DND-41 (cell line): Measurements from ENCODE around the gene FAM236A.
"Not testable (repeated sequence)": the region's sequence is repeated elsewhere in the genome, so short reads cannot be mapped to it uniquely, and the experiment has no call there.

Experiments used
- CTCF ChIP-seq: IDR thresholded peaks from 2 replicates; pipeline ENCODE4 v1.5.1; 2012; ENCODE audit warnings: borderline replicate concordance, low read length, moderate library complexity, mild to moderate bottlenecking; ENCODE audit not compliant: poor library complexity, severe bottlenecking; ENCODE audit errors: extremely low read depth
- EZH2 ChIP-seq: IDR thresholded peaks from 3 replicates; pipeline ENCODE4 v1.6.1; 2012; ENCODE audit warnings: borderline replicate concordance, low read depth, mild to moderate bottlenecking, moderate library complexity, low read length, inconsistent platforms; ENCODE audit not compliant: severe bottlenecking

GRCh38 chrX:72937906-72938305, at the start of gene FAM236A:
- TF ChIP-seq CTCF, EZH2: not testable (repeated sequence)
